HFFc6 (cell line): ENCODE measurements around the gene UBASH3A. TPM values are rescaled to one million over a fixed set of nuclear protein-coding genes. Genes with fewer than 3 reads are reported as not detected.

ENCODE experiments used
- DNase-seq: peaks from one replicate; pipeline ENCODE4 v3.0.0-alpha.2; 2018
- H3K27ac Mint-ChIP-seq: 2 replicates; pipeline ENCODE4 v1.8.0; 2020; ENCODE audit warnings: mild to moderate bottlenecking, mixed read lengths
- H3K27me3 Mint-ChIP-seq: 2 replicates; pipeline ENCODE4 v1.8.0; 2021; ENCODE audit warnings: mild to moderate bottlenecking, moderate library complexity, mixed read lengths; ENCODE audit not compliant: insufficient read depth
- H3K36me3 Mint-ChIP-seq: 2 replicates; pipeline ENCODE4 v1.8.0; 2021; ENCODE audit warnings: low read depth, mixed read lengths
- H3K4me1 Mint-ChIP-seq: 2 replicates; pipeline ENCODE4 v1.8.0; 2020; ENCODE audit warnings: low read depth, mixed read lengths
- H3K4me3 Mint-ChIP-seq: 2 replicates; pipeline ENCODE4 v1.8.0; 2020; ENCODE audit warnings: mild to moderate bottlenecking, moderate library complexity, mixed read lengths
- H3K9me3 Mint-ChIP-seq: 2 replicates; pipeline ENCODE4 v1.8.0; 2020; ENCODE audit warnings: mild to moderate bottlenecking, mixed read lengths
- total RNA-seq, 6 experiments: library from RNA; stranded (reverse); fragmentation: NEBNext Ultra II Directional; extraction: Animal tissue kit (Norgen Biotek cat#: 25700); gene quantifications; 2 replicates in 1 of 6; 3 replicates in 5 of 6; pipeline ENCODE4 v1.2.3, GENCODE V29; 2021
- TF ChIP-seq, protein P1 (sequence below): fragments of 200-600 bp; sonication (generic); IDR thresholded peaks from 2 replicates; pipeline ENCODE4 v1.5.0; 2021; ENCODE audit warnings: antibody characterized with exemption, mild to moderate bottlenecking

Gene UBASH3A
- total RNA-seq, 6 experiments from 2014 or later: not detected

DNA sequence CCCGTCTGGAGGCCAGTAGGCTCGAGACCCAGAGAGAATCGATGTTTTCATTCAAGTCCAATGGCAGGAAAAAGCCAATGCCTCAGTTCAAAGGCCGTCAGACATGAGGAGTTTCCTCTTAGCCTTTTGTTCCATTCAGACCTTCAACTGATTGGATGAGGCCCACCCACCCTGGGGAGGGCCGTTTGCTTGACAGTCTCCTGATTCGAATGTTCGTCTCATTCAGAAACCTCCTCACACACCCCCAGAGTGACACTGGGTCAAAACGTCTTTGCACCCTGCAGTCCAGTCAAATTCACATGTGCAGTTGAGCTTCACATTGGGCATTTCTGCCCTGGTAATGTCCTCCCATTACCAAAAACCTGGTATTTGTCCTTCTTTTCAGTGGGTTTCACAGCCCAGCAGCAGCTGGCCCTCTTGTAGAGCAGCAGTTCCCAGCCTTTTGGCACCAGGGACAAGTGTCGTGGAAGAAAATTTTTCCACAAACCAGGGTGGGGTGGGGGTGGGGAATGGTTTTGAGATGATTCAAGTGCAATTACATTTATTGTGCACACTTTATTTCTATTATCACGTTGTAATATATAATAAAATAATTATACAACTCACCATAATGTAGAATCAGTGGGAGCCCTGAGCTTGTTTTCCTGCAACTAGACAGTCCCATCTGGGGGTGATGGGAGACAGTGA, 52.2 kb downstream of the UBASH3A start:
- Mint-ChIP-seq H3K27me3 (peaks cover 5% of the 10 kb centered on the region), H3K4me3 (no peak overlapping the region), H3K27ac (no peak overlapping the region), H3K4me1 (no peaks in the 10 kb centered on the region), H3K36me3 (peaks cover 6% of the 10 kb centered on the region), H3K9me3 (peaks cover 48% of the 10 kb centered on the region)
- no peak for DNase-seq
- TF ChIP-seq, protein P1, sequence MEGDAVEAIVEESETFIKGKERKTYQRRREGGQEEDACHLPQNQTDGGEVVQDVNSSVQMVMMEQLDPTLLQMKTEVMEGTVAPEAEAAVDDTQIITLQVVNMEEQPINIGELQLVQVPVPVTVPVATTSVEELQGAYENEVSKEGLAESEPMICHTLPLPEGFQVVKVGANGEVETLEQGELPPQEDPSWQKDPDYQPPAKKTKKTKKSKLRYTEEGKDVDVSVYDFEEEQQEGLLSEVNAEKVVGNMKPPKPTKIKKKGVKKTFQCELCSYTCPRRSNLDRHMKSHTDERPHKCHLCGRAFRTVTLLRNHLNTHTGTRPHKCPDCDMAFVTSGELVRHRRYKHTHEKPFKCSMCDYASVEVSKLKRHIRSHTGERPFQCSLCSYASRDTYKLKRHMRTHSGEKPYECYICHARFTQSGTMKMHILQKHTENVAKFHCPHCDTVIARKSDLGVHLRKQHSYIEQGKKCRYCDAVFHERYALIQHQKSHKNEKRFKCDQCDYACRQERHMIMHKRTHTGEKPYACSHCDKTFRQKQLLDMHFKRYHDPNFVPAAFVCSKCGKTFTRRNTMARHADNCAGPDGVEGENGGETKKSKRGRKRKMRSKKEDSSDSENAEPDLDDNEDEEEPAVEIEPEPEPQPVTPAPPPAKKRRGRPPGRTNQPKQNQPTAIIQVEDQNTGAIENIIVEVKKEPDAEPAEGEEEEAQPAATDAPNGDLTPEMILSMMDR: no peak

DNA sequence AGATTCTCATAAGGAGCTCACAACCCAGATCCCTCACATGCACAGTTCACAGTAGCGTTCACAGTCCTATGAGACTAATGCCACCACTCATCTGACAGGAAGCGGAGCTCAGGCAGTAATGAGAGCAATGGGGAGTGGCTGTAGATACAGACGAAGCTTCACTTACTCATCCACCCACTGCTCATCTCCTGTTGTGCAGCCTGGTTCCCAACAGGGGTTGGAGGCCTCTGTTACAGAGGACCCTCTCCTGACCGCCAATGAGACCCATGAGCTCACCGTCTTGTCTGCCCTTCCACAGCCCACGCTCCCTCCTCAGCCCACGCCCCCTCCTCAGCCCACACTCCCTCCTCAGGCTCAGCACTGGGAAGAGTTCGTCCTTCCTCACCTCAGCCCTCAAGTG, 52.8 kb downstream of the UBASH3A start:
- no peaks in the 10 kb centered on the region for H3K4me1 Mint-ChIP-seq
- peaks cover 6% of the 10 kb centered on the region for H3K27me3 Mint-ChIP-seq
- H3K36me3 Mint-ChIP-seq: peaks cover 6% of the 10 kb centered on the region
- TF ChIP-seq, protein P1: no peak
- DNase-seq: no peak
- H3K9me3 Mint-ChIP-seq: peaks cover 46% of the 10 kb centered on the region
- no peak overlapping the region for H3K27ac Mint-ChIP-seq
- no peak overlapping the region for H3K4me3 Mint-ChIP-seq

DNA sequence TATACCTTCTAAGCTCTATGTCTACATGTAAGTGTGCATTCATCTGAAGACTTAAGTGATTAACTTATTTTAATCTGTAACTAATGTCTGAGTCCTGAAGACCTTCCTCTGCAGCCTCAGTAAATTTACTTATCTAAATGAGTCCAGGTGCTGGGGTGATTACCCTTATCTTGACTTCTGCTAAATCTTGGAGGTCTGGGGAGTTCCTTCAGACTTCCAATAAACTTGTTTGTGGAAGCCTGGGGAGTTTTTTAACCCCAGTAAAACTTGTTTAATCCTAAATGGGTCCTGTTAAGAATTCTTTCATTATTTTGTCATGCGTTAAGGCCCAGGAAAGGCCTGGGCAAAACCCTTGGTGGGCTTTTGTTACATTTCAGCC, 55.4 kb downstream of the UBASH3A start:
- TF ChIP-seq, protein P1: no peak
- DNase-seq: no peak
- Mint-ChIP-seq H3K9me3 (peaks cover 53% of the 10 kb centered on the region), H3K27ac (no peak overlapping the region), H3K4me3 (no peak overlapping the region), H3K36me3 (peaks cover 6% of the 10 kb centered on the region), H3K27me3 (peaks cover 6% of the 10 kb centered on the region), H3K4me1 (no peaks in the 10 kb centered on the region)

DNA sequence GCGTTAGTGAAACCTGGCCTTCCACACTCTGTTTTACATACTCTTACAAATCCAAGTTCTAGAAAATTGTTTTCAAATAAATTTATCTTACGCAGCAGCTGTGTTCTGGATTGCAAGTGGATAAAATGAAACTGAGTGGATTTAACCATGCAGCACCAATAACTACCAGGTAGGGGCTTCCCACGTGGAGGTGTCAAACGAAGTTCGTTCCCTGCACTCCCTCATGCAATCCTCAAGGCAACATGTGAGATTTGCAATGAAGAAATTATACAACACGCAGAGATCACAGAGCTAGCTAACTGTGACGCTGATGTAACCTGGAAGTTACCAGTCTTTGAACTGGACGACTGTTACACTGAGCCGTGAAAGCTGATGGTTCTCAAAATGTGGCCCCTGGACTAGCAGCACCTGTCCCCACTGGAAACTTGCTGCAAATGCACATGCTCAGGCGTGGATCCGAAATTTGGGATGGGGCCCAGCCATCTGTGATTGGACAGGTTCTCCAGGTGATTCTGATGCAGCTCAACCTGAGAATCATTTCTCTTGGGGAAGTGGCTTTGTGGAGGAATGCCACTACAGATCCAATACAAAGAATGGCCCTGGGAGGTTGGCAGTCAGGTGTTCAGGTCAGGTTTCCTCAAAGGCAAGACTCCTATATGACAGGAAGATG, 56.0 kb downstream of the UBASH3A start:
- Mint-ChIP-seq H3K4me1 (no peaks in the 10 kb centered on the region), H3K36me3 (peaks cover 6% of the 10 kb centered on the region), H3K9me3 (peaks cover 51% of the 10 kb centered on the region), H3K27me3 (peaks cover 6% of the 10 kb centered on the region), H3K27ac (no peak overlapping the region), H3K4me3 (no peak overlapping the region)
- TF ChIP-seq, protein P1: no peak
- DNase-seq: no peak

DNA sequence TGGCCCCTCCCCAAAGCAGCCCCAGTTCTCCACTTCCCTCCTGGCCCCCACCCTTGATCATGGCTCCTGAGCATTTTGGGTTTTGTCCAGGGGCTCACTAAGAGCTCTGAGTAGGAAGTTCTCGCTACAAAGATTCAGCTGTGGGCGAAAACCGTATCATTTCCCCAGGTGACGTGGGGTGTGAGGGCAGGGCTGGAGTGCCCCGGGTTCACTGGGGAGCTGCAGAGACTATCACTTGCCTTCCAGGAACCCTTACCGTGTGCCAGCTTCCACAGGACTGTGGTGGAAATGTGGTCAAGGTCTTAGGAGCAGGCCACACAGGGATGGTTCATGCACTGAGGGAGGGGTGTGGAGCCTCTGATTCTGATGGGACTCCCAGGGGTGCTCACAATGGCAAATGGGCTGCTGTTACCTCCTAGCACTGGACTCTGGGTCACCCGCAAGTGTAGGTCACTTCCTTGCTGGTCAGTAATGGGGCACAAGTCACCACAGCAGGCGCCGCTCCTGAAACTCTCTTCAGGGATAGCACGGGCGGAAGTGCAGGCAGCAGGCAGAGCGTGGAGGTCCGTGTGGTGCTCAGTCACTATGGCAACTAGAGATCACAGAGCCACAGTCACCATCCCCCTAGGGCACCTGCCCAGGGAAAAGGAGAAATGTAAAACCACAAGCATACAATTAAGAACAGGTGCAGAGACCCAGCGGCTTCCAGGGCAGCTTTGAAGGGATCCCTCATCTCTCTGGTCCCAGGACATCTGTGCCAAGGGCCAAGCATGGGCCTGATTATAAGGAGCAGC, 56.9 kb downstream of the UBASH3A start:
- no peak overlapping the region for H3K4me3 Mint-ChIP-seq

More for the DNA sequence above, 56.9 kb downstream of the UBASH3A start:
- TF ChIP-seq, protein P1: no peak
- H3K9me3 Mint-ChIP-seq: peaks cover 52% of the 10 kb centered on the region
- DNase-seq: no peak
- peaks cover 1% of the 10 kb centered on the region; the same call in 1 of the 2 replicates for H3K36me3 Mint-ChIP-seq
- H3K4me1 Mint-ChIP-seq: no peaks in the 10 kb centered on the region
- H3K27me3 Mint-ChIP-seq: peaks cover 6% of the 10 kb centered on the region
- no peak overlapping the region for H3K27ac Mint-ChIP-seq
